Measurements from ENCODE around the gene PRPF8. TPM values are rescaled to one million over a fixed set of nuclear protein-coding genes. Genes with fewer than 3 reads are reported as not detected.

Gene PRPF8
- total RNA-seq, 4 donors from 2014 or later: 145 to 281 (median 182) TPM

DNA sequence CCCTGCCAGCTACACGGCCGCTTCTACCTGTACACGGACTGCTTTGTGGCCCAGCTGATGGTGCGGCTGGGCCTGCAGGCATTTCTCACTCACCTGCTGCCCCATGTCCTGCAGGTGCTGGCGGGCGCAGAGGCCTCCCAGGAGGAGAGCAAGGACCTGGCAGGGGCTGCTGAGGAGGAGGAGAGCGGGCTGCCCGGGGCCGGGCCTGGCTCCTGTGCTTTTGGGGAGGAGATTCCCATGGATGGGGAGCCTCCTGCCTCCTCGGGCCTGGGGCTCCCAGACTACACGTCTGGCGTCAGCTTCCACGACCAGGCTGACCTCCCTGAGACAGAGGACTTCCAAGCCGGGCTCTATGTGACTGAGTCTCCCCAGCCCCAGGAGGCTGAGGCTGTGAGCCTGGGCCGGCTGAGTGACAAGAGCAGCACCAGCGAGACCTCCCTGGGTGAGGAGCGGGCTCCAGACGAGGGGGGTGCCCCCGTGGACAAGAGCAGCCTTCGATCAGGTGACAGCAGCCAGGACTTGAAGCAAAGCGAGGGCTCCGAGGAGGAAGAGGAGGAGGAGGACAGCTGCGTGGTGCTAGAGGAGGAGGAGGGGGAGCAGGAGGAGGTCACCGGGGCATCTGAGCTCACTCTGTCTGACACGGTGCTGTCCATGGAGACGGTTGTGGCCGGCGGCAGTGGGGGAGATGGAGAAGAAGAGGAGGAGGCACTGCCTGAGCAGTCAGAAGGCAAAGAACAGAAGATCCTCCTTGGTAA, 43.4 kb upstream of the PRPF8 start:
- TF ChIP-seq, protein P1, sequence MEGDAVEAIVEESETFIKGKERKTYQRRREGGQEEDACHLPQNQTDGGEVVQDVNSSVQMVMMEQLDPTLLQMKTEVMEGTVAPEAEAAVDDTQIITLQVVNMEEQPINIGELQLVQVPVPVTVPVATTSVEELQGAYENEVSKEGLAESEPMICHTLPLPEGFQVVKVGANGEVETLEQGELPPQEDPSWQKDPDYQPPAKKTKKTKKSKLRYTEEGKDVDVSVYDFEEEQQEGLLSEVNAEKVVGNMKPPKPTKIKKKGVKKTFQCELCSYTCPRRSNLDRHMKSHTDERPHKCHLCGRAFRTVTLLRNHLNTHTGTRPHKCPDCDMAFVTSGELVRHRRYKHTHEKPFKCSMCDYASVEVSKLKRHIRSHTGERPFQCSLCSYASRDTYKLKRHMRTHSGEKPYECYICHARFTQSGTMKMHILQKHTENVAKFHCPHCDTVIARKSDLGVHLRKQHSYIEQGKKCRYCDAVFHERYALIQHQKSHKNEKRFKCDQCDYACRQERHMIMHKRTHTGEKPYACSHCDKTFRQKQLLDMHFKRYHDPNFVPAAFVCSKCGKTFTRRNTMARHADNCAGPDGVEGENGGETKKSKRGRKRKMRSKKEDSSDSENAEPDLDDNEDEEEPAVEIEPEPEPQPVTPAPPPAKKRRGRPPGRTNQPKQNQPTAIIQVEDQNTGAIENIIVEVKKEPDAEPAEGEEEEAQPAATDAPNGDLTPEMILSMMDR (IDR thresholded peaks at IDR 0.05; ENCODE audit: low read depth): no peak

DNA sequence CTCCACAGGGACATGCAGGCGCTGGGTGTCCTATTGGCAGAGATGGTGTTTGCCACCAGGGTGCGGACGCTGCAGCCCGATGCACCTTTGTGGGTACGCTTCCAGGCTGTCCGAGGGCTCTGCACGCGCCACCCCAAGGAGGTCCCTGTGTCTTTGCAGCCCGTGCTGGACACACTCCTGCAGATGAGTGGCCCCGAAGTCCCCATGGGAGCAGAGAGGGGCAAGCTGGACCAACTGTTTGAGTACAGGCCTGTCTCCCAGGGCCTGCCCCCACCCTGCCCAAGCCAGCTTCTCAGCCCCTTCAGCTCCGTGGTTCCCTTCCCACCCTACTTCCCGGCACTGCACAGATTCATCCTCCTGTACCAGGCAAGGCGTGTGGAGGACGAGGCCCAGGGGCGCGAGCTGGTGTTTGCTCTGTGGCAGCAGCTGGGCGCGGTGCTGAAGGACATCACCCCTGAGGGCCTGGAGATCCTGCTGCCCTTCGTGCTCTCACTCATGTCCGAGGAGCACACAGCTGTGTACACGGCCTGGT, 42.7 kb upstream of the PRPF8 start:
- TF ChIP-seq, protein P1 (IDR thresholded peaks at IDR 0.05; ENCODE audit: low read depth): no peak

DNA sequence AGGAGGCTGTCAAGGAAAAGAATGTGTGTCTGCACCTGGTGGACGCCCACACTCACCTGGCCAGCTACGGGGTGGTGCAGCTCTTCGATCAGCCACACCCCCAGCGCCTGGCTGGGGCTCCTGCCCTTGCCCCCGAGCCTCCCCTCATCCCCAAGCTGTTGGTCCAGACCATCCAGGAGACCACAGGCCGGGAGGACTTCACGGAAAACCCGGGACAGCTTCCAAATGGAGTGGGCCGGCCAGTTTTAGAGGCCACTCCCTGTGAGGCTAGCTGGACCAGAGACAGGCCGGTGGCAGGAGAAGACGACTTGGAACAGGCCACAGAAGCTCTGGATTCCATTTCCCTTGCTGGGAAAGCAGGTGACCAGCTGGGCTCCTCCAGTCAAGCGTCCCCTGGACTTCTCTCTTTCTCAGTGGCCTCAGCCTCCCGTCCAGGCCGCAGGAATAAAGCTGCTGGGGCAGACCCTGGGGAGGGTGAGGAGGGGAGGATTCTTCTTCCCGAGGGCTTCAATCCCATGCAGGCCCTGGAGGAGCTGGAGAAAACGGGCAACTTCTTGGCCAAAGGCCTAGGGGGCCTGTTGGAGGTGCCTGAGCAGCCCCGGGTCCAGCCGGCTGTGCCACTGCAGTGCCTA, 42.1 kb upstream of the PRPF8 start:
- TF ChIP-seq, protein P1 (IDR thresholded peaks at IDR 0.05; ENCODE audit: low read depth): no peak

DNA sequence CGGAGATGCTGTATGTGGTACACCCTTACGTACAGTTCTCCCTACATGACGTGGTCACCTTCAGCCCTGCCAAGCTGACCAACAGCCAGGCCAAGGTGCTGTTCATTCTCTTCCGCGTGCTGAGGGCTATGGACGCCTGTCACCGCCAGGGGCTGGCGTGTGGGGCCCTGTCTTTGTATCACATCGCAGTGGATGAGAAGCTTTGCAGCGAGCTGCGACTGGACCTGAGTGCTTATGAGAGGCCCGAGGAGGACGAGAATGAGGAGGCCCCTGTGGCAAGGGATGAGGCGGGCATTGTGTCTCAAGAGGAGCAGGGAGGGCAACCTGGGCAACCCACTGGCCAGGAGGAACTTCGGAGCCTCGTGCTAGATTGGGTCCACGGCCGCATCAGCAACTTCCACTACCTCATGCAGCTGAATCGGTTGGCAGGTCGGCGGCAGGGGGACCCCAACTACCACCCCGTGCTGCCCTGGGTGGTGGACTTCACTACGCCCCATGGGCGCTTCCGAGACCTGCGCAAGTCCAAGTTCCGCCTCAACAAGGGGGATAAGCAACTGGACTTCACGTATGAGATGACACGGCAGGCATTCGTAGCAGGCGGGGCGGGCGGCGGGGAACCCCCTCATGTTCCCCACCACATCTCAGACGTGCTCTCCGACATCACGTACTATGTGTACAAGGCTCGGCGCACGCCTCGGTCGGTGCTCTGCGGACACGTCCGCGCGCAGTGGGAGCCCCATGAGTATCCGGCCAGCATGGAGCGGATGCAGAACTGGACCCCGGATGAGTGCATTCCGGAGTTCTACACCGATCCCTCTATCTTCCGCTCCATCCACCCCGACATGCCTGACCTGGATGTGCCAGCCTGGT, 41.2 kb upstream of the PRPF8 start:
- TF ChIP-seq, protein P1 (IDR thresholded peaks at IDR 0.05; ENCODE audit: low read depth): no peak

DNA sequence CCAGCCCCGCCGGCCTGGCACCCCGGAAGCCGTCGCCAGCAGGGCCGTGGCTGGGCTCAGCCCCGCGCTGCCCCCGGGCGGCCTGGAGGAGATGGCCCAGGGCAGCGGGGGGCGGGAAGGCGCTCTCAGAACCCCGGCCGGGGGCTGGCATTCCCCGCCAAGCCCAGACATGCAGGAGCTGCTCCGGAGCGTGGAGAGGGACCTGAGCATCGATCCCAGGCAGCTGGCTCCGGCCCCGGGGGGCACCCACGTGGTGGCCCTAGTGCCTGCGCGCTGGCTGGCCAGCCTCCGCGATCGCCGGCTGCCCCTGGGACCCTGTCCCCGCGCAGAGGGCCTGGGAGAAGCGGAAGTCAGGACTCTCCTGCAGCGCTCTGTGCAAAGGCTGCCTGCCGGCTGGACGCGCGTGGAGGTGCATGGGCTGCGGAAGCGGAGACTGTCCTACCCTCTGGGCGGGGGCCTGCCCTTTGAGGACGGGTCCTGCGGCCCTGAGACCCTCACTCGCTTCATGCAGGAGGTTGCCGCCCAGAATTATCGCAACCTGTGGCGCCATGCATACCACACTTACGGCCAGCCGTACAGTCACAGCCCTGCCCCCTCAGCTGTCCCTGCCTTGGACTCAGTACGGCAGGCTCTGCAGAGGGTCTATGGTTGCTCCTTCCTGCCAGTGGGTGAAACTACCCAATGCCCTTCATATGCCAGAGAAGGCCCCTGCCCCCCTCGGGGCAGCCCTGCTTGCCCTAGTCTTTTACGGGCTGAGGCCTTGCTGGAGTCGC, 40.4 kb upstream of the PRPF8 start:
- TF ChIP-seq, protein P1 (IDR thresholded peaks at IDR 0.05; ENCODE audit: low read depth): no peak

DNA sequence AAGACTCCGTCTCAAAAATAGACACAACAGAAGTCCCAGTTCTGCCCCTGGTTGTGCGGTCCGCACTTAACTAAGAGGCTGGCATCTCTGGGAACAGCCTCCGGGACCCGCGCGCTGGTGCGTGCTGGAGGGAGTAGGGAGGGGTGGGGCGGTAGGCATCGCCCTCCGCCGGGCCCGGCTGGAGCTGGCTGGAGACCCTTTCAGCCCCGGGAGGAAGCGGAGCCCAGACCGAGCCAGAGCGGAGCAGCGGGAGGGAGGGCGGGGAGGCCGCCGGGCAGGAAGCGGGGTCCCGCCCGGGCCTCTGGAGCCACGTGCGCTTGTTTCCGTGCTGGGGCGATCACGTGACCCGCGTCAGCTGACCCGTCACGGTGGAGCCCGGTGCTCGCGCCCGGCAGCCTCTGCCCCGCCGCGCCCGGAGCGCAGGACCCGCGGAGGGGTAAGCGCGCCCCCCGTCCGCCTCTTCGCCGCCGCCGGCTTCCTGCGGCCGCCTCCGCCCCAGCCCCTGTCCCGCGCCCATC, 39.7 kb upstream of the PRPF8 start, which contains the start of gene WDR81:
Gene WDR81, plus strand, starts transcription at position 354 of the 518 bp plus-strand sequence. CDS start 256 bp downstream, outside the sequence.
- TF ChIP-seq, protein P1 (IDR thresholded peaks at IDR 0.05; ENCODE audit: low read depth): no peak
